TTC549 (cell line): ENCODE data around the gene SEL1L.
"Not testable (repeated sequence)": the region's sequence is repeated elsewhere in the genome, so short reads cannot be mapped to it uniquely, and the experiment has no call there.

Source experiments
- FAIRE-seq: peaks from 2 replicates; lab custom pipeline; 2012; peaks lifted over from hg19 to GRCh38; lab: Jason Lieb, UNC

The SEL1L gene

GRCh38 chr14:81447021-81447764, 86.5 kb downstream of the SEL1L start:
- FAIRE-seq = no peak

GRCh38 chr14:81446279-81447007, 87.2 kb downstream of the SEL1L start:
- no peak for FAIRE-seq

GRCh38 chr14:81441626-81442134, 92.0 kb downstream of the SEL1L start:
- no peak for FAIRE-seq

- no peak for FAIRE-seq
Observed at GRCh38 chr14:81440041-81440440, 93.6 kb downstream of the SEL1L start.

- no peak for FAIRE-seq
Observed at GRCh38 chr14:81437244-81437643, 96.4 kb downstream of the SEL1L start.

GRCh38 chr14:81436296-81437138, 97.1 kb downstream of the SEL1L start:
- no peak for FAIRE-seq

GRCh38 chr14:81435391-81436295, 98.0 kb downstream of the SEL1L start:
- no peak for FAIRE-seq

GRCh38 chr14:81435048-81435390, 98.6 kb downstream of the SEL1L start:
- no peak for FAIRE-seq

GRCh38 chr14:81434230-81434629, 99.4 kb downstream of the SEL1L start:
- FAIRE-seq = no peak

- FAIRE-seq = no peak
Observed at GRCh38 chr14:81433378-81433777, 100.3 kb downstream of the SEL1L start.

GRCh38 chr14:81432219-81432661, 101.4 kb downstream of the SEL1L start:
- FAIRE-seq = no peak

GRCh38 chr14:81430235-81430634, 103.4 kb downstream of the SEL1L start:
- no peak for FAIRE-seq

- FAIRE-seq = not testable (repeated sequence)
Observed at GRCh38 chr14:81429749-81430148, 103.9 kb downstream of the SEL1L start.

- no peak for FAIRE-seq
Observed at GRCh38 chr14:81429028-81429427, 104.6 kb downstream of the SEL1L start.

GRCh38 chr14:81427348-81428058, 106.2 kb downstream of the SEL1L start:
- FAIRE-seq = no peak

GRCh38 chr14:81423504-81423903, 110.1 kb downstream of the SEL1L start:
- FAIRE-seq = no peak
